NCI-H1105 treated with DMSO at 0.1 percent for 48 hours (cell line): Measurements from ENCODE around the gene EIF4G2.
"Not testable (repeated sequence)": the region's sequence is repeated elsewhere in the genome, so short reads cannot be mapped to it uniquely, and the experiment has no call there.

Source experiments
- DNase-seq: peaks from one replicate; lab custom pipeline; 2025; lab: John Stamatoyannopoulos, UW

EIF4G2 gene

DNA sequence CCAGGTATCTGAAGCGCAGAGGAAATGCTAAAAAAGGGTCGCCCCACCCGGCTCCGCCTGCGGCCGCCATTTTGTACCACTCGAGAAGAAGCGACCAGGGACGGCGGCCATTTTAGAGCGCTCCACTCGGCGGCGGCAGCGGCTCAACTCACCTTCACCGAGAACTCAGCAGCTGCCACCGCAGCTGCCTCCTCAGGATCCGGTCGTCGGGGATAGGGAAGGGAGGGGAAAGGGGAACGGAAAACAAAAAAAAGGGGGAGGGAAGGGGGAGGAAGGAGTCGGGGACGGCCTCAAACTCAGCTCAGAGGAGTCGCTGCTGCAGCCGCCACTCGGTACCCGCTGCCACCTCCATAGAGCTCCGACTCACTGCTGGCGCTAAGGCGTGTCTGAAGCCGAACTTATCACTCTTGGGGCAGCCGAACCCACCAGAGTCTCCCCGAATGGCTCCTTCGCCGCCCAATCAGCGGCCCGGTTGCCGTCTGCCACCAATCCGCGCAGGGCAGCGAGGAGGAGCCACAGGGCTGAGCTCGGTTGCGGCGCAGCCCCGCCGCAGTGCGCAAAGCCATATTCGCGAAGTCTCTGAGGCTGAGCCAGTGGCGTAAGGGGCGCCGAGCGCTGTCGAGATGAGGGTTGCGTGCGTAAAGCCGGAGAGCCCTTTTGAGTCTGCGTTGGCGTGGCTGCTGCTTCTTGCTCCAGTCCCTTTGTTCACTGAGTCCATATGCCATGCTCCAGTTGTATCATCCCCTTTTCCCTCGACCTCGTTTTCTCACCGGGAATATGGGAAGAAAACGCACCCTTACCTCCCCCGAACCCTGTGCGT lies at the start of gene EIF4G2:
EIF4G2 (minus strand) TSS at position 374 of the 820 bp plus-strand sequence.
- peak; percentile 99 for DNase-seq

DNA sequence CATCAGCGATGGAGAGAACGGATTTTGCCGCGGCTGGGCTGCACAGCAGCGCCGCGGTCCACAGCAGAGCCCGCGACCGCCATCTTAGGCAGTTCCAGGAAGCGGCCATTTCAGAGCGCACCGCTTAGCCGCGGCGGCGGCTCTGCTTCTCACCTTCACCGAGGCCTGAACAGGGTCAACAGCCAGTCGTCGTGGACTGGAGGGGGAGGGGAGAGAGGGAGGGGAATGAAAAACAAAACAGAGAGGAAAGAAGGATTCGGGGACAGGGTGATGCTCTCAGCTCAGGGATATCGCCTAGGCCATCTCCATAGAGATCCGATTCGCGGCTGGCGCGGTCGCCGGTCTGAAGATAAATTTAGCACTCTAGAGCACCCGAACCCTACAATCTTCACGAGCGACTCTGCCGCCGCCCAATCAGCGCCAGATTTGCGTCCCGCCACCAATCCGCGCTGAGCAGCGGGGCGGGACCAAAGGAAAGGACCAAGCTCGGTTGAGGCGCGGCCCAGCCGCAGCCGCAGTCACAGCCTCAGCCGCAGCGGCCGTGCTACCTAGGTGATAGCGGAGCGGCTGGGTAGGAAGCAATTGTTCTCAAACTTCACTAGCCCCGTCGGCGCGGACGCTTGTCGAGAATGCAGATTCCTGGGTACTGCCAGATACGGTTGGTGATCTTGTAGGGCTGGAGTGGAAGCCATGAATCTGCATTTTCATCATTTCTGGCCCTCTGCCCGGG lies 49.1 kb upstream of the EIF4G2 start, which contains the start of gene ZBED5:
ZBED5 (minus strand) TSS at position 345 of the 730 bp plus-strand sequence. CDS start 3,108 bp downstream, outside the sequence.
- peak; percentile 98 for DNase-seq

DNA sequence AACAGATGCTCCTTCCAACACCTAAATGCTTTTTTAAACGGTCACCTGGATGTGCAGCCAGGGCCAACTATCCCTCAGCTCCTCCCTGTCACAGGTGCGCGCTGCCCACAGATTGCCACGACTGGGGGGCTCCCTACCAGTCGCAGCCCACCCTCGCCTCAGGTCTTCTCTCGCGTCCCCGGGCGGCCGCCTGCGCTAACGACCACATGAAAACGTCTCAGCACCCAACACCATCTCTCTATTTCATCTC lies 48.7 kb upstream of the EIF4G2 start:
- no peak for DNase-seq

DNA sequence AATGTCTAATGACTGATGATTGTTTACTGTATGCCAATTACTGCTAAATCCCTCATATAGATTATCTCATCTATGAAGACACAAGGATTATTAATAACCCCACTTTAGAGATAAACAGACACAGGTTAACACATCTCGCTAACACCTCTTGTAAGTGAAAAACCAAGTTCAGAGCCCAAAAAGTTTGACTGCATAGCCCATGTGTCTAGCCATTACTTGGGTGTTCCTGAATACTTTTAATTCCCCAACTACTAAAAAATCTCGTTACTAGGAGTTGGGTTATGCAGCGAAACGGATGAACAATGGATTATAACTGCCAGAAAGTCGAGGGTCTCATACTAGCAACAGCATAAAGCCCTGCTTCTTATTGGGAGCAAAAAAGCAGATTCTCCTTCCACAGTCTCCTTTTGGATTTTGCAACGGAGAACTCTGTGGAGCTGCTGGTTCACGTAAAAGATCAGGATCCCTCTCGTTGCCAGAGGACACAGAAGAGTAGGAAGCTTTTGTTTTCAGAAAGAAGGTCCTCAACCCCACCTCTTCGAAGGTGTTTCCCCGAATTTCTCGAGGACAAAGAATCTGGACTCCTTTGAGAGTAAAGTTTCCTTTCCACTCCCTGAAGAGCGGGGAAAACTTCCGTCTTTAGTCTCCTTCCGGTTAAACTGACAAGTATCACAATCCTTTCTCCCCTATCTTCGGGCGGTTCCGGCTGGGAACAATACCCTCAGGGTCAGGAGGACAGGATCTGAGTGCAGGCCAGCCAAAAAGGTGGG lies 48.1 kb upstream of the EIF4G2 start:
- peak; percentile 57 for DNase-seq

DNA sequence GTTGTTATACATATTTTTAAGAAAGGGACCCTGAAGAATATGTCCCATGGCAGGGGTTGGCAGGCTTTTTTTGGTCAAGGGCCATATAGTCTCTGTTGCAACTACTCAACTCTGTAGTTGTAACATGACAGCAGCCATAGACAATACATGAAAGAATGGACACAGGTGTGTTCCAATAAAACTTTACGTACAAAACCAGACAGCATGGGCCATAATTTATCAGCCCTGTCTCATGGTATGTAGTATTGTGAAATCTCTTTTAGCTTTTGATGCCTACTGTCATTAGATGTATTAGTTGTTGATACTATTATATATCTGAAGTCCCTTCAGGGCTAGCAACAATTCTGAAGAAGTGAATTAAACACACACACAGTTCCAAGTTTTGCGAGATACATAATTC lies 46.6 kb upstream of the EIF4G2 start:
- DNase-seq = no peak

DNA sequence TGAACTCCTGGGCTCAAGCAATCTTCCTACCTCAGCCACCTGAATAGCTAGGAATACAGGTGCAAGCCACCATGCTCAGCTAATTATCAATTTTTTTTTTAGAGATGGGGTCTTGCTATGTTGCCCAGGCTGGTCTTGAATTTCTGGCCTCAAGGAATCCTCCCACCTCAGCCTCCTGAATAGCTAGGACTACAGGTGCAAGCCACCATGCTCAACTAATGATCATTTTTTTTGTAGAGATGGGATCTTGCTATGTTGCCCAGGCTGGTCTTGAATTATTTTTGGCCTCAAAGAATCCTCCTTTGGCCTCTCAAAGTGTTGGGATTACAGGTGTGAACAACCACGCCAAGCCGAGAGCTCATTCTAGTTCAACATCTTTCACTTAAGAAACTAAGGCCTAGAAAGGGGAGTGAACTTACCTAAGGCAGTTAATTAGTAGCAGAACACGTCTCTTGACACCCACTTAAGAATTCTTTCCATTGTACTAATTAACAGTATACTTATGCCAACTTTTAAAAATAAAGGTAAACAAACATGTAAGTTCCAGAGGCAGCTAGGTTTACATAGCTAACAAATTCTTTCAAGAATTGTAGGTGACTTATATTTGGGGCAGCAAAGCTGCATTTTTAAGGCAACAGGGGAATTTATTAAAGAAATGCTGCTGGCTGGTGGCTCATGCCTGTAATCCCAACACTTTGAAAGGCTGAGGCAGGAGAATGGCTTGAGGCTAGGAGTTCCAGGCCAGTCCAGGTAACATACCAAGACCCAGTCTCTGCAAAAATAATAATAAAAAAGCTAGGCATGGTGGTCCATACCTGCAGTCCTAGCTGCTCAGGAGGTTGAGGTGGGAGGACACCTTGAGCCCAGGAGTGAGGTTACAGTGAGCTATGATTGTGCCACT lies 39.5 kb upstream of the EIF4G2 start:
- DNase-seq = no peak

DNA sequence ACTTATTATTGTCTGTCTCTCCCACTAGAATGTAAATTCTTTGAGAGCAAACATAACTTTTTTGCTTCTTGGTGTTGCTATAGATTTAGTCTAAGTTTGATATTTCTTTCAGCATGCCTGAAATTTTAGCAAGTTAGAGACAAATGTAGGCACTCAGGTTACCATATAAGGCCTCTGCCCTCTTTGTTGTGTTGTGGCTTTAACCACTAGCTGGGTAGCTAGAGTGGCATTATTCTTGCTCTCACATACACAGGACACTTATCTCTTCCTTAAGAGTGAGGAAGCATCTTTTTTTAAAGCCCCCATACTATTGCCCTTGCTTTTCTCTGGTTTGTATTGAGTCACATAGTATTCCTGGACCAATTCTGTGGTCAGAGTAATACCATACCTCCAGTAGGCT lies 37.9 kb upstream of the EIF4G2 start:
- DNase-seq = no peak

DNA sequence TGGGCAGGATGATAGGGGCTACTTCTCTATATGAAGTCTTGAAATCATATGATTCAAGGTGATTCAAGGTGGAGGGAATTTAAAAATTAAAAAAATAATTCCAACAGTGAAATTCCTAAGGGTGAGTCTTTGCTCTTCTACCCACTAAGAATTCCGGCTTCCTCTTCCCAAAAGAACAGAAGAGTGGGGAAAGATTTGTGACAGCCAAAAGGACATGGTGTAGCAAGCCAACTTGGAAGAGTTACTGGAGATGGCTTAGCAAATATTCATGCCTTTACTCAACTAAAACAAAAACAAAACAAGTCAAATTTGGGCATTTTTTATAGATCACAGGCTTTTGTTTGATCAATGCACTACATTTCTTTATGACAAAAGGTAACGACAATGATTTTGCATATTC lies 36.9 kb upstream of the EIF4G2 start:
- no peak for DNase-seq

DNA sequence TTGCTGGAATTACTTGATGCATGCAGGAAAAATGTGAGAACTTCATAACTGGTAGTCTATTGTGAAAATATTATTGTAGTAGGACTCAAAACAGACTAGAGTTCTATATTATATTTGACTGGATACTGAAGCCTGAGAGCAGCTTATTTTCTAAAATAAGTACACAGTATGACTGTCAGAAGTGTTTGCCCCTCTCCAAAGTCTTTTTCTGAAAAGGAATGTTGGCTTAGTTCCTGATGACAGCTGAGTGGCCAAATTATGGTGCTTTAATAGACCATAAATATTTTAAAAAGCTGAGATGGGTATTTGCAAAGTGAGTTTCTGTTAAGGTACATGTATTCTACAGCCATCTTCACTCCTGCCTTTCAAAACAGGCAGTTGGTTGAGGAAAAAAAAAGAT lies 36.1 kb upstream of the EIF4G2 start:
- no peak for DNase-seq

DNA sequence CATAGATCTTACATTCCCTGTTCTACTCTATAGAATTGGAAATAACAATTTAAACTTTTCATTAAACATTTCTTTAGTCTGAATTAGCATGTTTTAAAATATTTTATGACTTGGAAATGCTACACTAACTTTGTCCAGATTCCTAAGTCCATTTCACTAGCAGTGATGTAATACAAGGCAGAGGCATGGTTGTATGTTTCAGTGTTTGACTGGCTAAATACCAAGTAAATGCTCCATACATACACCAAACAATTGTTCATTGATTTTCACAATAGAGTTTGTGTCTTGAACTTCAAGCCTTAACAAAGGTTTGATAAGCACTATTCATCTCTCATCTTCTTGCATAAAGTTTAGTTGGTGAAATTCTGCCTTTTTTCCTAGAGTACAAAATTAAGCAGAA lies 35.6 kb upstream of the EIF4G2 start:
- no peak for DNase-seq

DNA sequence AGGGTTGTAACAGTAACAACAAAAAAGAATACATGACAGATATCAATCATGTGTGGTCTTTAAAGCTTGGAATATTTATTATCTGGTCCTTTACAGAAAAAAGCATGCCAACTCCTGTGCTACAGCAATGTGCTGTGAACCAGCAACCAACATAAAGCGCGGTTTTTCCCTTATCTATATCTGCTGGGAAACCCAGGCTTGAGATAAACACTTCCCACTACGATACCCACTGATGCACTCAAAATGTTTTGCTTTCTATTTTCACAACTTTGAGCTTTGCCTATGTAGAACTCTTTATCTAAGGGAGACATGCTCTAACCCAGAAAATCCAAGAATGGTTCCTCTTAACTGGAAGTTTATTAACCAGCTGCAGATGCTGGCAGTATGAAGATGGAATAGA lies 30.2 kb upstream of the EIF4G2 start:
- DNase-seq = no peak

DNA sequence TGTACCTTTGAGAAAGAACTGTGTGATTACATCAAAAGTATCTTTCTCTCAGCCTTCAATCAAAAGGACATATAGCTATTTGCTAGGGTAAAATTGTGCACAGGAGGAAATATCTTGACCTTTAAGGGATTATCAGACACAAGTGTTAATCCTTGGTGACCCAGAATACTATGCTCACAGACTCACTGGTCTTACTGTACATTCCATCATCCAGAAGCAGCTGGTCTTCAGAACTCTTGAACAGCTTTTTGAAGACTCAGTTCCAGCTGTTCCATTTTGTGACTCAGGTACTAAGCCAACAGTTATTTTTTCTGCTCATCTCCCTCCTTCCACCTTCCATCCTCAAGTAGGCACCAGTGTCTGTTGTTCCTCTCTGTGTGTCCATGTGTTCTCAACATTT lies 29.4 kb upstream of the EIF4G2 start:
- DNase-seq = no peak

DNA sequence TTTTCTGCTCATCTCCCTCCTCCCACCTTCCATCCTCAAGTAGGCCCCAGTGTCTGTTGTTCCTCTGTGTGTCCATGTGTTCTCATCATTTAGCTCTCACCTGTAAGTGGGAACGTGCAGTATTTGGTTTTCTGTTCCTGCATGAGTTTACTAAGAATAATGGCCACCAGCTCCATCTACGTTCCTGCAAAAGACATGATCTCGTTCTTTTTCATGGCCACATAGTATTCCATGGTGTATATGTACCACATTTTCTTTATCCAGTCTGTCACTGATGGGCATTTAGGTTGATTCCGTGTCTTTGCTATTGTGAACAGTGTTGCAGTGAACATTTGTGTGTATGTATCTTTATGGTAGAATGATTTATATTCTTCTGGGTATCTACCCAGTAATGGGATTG lies 28.2 kb upstream of the EIF4G2 start:
- DNase-seq = not testable (repeated sequence)

DNA sequence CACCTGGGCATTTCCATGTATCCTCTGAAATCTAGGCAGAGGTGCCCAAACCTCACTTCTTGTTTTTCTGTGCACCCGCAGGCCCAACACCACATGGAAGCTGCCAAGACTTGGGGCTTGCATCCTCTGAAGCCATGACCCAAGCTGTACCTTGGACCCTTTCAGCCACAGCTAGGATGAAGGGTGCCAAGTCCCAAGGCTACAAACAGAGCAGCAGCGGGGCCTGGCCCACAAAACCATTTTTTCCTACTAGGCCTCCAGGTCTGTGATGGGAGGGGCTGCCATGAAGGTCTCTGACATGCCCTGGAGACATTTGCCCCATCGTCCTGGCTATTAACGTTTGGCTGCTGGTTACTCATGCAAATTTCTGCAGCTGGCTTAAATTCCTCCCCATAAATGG lies 20.4 kb upstream of the EIF4G2 start:
- DNase-seq = no peak

DNA sequence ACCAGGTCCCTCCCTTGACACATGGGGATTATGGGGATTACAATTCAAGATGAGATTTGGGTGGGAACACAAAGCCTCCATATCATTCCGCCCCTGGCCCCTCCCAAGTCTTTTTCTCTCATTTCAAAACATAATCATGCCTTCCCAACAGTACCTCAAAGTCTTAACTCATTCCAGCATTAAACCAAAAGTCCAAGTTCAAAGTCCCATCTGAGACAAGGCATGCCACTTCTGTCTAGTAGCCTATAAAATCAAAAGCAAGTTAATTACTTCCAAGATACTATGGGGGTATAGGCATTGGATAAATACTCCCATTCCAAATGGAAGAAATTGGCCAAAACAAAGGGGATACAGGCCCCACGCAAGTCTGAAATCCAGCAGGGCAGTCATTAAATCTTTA lies 19.7 kb upstream of the EIF4G2 start:
- no peak for DNase-seq

DNA sequence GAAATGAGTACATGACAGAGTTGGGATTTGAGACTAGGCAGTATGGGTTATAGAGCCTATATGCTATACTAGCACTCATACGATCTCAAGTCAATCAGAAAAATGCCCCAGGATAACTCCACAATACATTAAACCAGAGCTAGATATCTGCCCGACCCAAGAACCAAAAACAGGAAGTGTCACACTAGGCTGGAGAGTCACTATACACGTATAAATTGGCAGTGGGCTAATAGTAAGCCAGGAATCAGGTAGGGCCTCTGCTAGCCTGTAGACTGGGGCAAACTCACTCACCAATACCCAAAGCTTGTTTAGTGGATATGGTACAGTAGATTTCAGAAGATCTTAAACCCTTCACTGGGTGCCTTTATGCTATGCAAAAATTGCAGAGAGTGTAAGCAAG lies 16.2 kb upstream of the EIF4G2 start:
- DNase-seq = no peak

DNA sequence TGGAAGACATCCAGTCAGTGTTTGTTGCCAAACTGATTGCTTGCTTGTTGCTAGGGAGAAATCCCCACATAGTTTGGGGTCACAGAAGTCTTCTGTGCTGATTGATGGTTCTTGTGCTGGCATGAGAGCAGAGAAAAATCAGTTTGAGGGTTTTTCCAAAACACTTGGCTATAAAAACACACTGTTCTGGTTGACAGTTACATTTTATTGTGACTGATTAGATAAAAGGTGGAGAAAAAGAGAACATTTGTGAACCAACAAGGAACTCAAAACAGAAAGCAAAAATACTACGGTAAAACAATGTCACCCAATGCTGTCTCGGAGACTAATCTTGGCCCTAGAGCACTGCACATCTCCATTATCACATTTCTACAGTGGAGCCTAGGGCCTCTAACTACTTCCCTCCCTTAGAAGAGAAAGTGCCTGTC lies 14.4 kb upstream of the EIF4G2 start:
- no peak for DNase-seq

DNA sequence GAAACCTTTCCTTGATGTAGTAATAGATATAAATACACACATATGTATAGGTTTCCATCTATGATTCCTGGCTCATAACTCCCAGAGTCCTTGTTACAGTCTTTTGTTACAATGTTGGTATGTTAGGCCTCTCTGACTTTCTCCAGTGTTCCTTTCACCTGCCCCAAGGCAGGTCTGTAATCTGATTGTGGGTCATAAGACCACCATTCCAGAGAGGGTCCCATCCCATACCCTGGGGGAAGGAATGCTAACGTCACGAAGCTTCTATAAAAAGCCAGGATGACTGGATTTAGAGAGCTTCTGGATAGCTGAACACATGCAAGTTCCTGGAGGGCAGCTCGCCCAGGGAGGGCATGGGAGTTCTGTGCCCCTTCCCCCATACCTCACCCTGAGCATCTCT lies 13.8 kb upstream of the EIF4G2 start:
- DNase-seq = not testable (repeated sequence)

DNA sequence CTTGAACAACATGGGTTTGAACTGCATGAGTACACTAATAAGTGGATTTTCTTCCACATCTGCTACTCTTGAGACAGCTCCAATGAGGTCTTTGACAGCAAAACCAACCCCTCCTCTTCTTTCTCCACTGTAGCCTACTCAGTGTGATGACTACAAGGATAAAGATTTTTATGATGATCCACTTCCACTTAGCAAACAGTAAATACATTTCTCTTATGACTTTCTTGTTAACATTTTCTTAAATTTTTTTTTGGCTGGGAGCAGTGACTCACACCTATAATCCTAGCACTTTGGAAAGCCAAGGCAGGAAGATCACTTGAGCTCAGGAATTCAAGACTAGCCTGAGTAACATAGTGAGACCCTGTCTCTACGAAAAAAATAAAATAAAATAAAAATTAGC lies 9.9 kb upstream of the EIF4G2 start:
- DNase-seq = no peak

DNA sequence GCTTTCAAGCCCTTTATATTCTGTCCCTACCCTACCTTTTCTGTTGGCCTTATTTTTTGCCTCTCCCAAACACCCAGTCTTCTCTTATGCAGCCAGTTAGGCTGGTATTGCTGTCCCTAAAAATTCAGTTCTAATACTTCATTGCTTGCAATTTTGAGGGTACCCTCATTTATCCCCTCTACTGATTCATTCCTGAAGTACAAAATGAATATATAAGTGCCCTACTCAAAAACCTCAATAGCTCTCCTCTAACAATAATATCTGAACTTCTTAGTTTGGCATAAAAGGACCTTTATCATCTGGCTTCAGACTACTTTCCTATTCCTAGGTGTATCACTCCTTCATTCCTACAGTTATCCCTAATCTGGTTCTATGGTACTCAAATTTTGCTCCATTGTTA lies 5.2 kb upstream of the EIF4G2 start:
- DNase-seq = no peak

DNA sequence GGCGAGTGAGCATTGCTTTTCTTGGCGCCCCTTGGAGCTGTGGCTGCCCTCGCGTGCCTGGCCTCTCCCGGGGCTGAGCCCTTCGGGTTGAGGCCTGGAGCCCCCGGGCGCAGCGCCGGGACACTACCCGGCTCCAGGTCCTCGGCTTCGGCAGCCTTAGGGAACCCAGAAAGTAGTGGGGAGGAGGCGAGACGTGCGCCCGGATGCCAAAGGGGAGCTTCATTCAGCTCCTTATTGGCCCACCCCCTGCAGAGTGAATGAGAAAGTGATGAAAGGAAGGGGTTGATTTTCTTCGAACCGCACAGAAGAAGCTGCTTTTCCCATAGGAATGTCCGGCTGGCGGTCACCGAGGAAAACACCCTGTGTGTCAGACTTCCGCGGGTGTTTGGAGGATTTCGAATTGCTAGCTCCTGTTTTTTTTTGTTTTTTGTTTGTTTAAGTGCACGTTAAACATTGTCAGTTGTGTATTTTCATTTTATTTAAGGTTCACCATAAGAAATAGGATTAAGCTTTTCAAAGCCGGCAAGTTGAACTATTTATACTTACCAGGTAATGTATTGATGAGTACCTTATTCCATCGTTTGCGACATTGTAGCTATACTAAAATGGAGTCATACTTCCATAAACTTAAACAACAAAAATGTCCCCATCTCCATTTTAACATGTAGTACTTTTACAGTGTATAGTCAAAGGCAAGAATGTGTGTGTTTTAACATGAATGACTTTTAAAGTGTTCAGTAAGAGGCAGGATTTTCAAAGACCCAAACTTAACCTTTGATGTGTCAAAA lies 841 bp upstream of the EIF4G2 start:
- DNase-seq = peak; percentile 54
